ENCODE data around the gene FTCD.

DNA sequence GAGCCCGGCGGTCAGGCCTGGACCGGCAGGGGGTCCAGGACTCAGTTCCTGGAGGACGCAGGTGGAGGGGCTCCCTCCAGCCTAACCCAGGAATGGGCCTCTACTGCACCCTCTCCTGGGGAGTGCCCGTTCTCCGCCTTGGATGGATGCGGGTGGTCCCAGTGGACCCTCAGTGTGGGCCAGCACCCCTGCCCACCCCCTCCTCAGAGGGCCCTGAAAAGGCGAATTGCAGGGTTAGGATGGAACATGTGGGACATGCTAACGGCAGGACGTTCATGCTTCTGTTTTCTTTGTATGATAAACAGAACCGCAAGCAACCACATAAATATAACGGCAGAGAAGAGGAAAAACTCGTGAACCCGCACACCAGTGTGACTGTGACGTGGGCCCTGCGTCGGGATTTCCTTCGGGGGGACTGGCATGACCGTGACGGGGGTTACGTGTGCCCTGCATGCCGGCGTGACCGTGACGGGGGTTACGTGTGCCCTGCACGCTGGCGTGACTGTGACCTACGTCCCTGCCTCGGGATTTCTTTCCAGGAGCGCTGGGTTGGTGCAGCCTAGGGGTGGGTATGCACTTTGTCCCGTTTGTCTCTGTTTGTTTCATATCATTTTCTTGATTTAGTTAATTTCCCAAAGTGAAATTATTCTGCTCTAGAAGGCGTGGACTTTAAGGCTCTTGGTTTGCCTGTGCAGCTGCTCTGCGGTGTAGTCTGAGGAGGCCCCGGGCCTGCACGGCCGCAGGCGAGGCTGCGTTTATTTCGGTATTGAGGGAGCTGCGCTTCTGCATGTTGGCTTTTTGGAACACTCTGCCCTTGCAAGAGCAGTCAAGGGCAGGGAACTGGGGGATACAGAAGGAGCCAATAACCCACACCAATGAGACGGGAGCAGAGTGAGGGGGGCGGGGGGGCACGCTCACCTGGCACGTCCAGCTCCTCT lies 3.1 kb downstream of the FTCD start:
- TF ChIP-seq, protein P1, sequence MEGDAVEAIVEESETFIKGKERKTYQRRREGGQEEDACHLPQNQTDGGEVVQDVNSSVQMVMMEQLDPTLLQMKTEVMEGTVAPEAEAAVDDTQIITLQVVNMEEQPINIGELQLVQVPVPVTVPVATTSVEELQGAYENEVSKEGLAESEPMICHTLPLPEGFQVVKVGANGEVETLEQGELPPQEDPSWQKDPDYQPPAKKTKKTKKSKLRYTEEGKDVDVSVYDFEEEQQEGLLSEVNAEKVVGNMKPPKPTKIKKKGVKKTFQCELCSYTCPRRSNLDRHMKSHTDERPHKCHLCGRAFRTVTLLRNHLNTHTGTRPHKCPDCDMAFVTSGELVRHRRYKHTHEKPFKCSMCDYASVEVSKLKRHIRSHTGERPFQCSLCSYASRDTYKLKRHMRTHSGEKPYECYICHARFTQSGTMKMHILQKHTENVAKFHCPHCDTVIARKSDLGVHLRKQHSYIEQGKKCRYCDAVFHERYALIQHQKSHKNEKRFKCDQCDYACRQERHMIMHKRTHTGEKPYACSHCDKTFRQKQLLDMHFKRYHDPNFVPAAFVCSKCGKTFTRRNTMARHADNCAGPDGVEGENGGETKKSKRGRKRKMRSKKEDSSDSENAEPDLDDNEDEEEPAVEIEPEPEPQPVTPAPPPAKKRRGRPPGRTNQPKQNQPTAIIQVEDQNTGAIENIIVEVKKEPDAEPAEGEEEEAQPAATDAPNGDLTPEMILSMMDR (conservative IDR thresholded peaks at IDR 0.05 in 1 of 2, IDR thresholded peaks at IDR 0.05 in 1 of 2; ENCODE audit: low read depth in 1 of 2, low read length in 2 of 2): no peak
- TF ChIP-seq EZH2 (IDR thresholded peaks at IDR 0.05; ENCODE audit: low read length, missing control alignments): no peak

All from fibroblast of lung (primary cell).